GM18511 (cell line): ENCODE measurements around the gene HCRTR1.

Source experiments
- ATAC-seq: cut with Tn5 transposase; IDR thresholded peaks from one replicate; pipeline ENCODE4 v1.9.1; 2021; ENCODE audit warnings: mild to moderate bottlenecking, moderate library complexity; ENCODE audit not compliant: unreplicated experiment

HCRTR1 gene

DNA sequence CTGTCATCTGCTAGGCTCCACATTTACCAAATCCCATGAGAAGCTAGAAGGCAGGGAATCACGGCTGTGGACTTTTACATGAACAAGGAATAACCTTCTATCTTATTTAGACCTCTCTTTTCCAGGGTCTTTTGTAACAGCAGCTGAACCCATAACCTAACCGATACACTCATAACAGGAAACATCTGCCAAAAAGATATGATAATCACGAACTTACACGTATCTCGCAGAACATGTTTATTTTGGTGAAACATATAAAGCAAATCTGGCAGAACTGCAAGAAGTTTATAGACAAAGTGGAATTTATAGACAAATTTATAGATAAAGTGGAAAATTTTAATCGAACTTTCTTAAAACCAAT, 20.8 kb upstream of the HCRTR1 start:
- no peak for ATAC-seq

DNA sequence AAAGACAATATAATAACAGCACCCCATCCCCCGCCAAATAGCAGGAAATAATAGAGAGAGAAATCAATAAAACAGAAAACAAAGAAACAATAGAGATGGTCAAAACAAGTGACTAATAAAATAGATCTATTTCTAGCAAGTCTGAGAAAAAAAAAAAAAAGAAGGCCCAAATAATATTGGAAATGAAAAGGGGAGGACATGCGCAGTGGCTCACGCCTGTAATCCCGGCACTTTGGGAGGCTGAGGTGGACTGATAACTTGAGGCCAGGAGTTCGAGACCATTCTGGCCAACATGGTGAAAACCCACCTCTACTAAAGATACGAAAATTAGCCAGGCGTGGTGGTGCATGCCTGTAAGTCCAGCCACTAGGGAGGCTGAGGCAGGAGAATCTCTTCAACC, 18.5 kb upstream of the HCRTR1 start:
- ATAC-seq = no peak

DNA sequence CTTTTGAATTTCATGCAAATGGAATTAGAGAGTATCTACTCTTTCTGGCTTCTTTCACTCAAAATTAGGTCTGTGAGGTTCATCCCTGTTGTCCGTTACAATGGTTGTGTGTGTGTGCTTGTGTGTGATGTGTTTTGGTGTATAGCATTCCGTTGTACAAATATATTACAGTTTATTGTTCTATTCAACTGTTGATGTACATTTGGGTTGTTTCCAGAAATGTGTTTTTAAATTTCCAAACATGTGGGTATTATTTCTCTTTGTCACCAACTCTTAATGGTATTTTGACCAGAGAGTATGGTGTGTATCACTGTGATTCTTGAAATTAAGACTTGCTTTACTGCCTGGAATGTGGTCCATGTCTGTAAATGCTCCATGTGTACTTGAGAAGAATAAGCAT, 16.8 kb upstream of the HCRTR1 start:
- no peak for ATAC-seq

DNA sequence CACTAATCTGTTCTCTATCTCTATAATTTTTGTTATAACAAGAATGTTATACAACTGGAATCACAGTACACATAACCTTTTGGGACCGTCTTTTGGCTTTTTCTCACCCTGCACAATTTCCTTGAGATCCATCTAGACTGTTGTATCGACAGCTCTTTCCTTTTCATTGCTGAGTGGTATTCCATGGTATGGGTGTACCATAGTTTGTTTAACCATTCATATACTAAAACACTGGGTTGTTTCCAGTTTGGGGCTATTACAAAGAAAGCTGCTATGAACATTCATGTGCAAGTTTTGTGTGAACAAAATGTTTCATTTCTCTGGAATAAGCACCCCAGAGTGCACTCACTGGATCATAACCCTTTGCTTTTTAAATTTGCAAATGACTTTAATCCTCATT, 15.4 kb upstream of the HCRTR1 start:
- no peak for ATAC-seq

DNA sequence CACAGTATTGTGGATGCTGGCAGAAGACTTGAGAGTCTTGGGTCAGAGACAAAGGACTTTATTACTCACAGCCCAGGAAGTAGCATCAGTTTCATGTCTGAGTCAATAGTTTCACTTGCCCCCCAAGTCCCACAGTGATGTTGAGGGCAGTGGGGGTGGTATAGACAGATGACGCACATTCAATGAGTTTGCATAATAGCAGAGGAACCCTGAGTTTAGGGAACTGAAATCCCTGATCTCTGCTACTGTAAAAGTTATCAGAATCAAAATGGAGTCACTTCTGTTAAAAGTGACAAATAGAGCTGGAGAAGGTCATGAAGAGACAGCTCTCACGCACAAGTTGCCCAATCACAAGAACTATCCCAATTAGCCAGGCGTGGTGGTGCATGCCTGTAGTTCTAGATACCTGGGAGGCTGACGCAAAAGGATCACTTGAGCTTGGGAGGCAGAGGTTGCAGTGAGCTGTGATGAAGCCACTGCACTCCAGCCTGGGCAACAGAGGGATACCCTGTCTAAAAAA, 11.5 kb upstream of the HCRTR1 start:
- peak; percentile 96 for ATAC-seq

DNA sequence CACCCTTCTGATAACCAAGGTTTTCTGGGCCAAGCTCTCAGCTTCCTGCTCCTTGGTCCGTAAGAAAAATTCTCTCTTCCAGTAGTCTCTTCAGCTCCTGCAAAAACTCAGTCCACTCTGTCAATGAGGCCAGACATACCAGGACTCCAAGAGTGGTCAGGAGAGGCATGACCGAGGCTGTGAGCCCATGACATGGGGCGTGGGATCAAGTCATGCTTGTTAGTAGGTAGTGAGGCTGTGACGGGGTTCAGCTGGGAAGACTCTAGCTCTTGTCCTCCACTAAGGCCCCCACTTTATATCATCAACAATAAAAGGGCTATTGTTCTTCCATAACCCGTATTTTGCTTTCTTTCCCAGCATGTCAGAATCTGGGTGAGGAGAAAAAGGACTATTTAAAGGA, 10.1 kb upstream of the HCRTR1 start:
- no peak for ATAC-seq

DNA sequence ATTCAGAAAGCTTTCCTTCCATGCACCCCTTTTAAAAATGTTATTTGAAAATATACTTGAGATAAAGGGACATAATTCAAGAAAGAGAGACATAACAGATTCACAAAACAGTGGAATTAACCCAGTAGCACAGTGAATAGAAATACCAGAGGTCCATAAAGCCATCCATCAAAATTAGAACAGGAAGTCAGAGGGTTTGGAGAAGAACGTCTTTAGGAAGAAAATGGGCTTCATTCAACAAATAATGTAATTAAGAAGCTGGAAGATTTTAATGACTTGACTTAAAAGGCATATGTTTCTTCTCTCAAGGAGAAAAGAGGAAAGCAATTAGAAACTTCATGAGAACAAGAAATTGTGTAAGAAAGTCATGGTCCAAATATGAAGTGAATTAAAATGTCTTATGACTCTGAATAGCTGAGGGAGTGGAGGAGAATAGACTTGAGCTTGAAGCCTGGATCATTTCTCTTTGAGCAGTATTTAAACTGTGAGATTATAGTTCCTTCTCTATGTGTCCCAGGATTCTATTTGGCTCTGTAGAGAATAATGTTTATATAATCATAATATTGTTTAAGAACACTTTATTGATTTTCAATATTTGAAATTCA, 7.9 kb upstream of the HCRTR1 start:
- ATAC-seq = no peak

DNA sequence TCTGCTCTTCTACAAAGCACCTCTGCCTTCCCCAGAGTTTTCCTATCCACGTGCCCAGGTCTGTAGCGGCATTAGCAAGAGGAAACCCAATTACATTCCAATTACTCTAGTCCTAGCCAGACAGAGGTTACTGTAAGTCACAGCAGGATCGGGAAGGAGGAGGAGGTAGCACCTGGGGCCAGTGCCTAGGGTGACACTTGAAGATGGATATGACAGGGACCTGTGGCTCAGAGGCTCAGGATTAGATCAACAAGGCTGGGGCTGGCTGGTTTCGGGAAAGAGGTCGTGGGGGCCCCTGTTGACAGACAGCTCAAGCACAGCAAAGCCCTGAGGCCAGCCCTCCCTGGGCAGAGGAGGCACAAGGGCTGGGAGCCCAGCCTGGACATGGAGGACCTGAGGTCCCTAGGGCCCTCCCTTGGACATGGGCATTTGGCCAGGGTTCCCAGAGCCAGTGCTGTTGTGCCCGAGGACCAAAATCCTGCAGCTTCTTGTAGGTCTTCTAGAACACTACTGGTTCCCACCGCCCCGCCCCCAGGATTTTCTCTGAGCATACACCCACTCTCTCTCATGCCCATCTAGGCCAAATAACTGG, 3.0 kb upstream of the HCRTR1 start:
- ATAC-seq = no peak

DNA sequence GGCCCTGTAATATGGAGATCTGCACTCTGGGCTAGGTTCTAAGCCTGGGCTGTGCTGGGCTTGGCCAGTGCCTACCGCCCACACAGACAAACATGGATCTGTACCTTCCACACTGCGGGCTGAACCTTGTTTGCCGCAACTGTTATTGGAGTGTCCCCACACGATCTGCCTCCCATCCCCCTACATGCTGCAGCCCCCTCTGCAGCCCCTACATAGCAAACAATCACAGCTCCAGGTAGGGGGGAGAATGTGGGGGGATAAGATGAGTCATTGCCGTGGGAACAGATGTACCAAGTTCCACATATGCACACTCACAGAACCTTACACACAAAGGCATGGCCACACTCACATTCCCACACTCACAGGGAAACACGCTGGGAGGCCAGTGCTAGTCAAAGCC, 2.1 kb upstream of the HCRTR1 start:
- no peak for ATAC-seq

DNA sequence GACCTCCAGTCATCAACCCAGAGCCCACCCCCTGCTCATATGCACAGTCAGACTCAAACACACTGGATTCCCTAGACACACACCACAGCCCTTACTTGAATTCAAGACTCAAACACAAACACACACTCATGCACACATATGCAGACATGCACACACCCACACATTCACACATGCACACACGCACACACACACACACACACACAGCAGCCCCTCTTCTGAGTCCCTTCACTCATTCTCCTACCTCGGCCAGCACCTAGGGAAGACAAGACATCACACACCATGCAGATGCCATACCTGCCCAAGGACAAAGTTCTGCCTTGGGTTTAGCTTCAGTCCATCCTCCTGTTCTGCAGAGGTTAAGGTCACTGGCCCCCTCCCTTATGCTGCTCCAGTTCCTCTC, 1.6 kb upstream of the HCRTR1 start:
- ATAC-seq = no peak

DNA sequence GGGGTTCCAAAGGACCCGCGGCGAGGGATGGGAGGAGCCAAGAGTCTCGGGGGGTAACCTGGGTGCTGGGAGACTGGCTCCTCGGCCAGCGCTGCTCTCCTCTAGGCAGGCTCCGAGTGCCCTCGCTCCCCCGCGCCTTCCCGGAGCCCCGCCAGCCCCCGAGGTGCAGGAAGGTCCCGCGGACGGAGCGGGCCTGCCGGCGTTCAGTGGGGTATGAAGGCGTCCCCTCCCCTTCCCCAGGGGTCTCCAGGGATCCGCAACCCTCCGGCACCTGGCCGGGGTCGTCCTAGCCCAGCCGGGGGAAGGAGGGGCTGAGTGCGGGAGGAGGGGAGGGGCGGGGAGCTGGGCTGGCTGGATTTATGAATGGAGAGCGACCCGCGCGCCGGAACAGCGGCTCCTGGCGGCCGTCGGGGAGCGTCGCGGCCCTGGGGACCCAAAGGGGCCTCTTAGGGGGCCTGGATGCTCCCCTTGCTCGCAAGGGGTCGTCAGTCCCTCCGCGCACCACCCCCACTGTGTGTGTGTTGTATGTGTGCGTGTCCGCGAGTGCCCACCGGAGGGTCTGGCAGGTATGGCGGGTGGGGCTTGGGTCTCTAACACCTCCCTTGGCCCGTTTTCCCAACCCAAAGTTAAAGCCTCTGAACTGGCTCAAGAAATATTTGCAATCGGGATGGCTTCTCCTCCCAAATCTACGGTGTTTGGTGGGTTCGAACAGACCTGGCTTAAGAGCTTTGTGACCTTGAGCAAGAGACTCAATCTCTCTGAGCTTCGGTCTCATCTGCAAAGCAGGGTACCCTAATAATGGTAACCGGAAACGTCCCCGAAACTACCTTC, 642 bp downstream of the HCRTR1 start:
- ATAC-seq = no peak

DNA sequence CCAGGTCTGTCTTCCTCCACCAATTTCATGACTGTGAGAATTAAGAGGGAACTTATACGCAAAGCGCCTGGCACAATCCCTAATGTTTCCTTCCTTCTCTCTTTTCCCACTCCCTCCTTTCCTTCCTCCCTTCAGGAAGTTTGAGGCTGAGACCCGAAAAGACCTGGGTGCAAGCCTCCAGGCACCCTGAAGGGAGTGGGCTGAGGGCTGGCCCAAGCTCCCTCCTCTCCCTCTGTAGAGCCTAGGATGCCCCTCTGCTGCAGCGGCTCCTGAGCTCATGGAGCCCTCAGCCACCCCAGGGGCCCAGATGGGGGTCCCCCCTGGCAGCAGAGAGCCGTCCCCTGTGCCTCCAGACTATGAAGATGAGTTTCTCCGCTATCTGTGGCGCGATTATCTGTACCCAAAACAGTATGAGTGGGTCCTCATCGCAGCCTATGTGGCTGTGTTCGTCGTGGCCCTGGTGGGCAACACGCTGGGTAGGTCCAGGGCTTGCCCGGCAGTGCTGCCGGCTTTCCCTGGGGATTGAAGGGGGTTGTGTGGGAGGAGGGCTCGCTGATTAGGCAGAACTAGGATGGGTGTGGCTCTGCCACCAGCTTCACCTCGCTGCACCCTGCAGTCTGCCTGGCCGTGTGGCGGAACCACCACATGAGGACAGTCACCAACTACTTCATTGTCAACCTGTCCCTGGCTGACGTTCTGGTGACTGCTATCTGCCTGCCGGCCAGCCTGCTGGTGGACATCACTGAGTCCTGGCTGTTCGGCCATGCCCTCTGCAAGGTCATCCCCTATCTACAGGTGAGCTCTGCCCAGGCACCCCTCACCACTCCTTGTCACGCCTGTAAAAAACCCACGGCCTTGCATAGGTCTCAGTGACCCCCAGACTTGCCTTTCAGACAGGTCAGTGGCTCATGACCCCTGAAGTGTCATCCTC, 1.7 kb downstream of the HCRTR1 start:
- ATAC-seq = no peak

DNA sequence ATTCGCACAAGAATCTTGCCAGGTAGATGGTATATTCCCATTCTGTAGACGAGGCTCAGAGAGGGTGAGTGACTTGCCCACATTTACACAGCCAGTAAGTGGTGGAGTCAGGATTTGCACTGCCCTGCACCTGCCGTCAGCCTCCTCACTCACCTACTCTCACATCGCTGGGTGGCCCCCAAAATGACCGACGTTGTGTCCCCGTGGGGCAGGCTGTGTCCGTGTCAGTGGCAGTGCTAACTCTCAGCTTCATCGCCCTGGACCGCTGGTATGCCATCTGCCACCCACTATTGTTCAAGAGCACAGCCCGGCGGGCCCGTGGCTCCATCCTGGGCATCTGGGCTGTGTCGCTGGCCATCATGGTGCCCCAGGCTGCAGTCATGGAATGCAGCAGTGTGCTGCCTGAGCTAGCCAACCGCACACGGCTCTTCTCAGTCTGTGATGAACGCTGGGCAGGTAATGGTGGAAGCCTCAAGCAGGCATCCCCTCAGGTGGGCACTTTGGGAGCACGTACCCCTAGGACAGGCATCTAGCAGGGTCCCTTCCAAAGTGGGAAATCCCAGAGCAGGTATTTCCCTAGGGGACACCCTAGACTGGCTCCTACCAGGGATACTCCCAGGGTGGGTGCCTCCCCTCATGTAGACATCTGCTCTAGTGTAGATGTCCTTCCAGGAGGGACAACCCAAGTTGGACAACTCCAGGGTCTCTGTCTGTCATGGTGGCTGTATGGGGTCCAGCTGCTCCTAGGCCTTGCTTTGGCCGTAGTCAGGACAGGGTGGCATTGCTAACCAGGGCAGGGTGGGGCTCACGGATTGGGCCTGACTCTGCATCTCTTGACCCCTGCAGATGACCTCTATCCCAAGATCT, 3.4 kb downstream of the HCRTR1 start:
- ATAC-seq = no peak

DNA sequence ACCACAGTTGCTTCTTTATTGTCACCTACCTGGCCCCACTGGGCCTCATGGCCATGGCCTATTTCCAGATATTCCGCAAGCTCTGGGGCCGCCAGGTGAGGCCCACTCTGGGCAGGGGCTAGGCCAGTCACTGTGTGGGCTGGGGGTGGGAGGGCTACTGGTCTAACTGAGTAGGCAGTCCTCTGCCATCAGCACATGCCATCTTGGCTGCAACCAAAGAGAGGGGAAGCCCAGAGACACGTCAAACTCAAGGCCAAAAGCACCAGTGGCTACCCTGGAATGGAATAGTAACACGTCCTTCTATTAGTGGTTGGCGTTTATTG, 4.0 kb downstream of the HCRTR1 start:
- no peak for ATAC-seq

DNA sequence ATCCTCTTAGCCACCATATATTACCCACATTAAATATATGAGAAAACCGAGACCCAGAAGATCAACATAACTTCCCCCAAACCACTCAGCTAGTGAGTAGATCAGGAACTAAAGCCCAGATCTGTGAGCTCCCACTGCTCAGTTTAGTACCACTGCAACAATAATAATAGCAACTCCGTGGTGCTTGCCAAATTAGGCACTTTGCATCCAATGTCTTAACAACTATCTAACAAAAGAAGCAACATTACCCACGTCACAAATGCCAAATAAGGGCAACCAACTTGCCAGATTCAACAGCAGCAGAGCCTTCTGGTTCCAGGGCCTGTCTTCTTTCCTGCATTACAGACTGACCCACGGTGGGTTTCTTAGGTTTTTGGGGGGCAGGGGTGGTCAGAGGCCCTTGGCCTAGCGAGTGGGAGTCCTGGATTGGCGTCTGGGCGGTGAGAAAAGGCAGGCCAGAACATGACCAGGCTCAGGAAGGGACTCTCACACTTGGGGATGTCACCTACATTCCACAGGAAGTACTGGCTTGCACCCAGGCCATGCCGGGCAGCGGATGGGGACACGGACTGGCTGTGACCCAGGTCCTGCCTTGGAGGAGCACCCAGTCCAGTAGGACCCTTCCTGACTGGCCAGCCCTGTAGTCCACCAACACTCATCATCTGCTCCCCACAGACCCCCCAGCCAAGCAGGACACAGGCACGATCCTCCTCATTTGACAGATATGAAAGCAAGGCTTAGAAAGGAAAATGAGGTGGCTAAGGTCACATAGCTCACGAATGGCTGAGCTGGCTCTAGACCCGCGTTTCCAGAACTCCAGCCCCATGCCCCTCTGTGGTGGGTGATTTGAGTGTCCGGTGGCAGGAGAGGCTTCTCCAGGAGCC, 4.6 kb downstream of the HCRTR1 start:
- no peak for ATAC-seq

DNA sequence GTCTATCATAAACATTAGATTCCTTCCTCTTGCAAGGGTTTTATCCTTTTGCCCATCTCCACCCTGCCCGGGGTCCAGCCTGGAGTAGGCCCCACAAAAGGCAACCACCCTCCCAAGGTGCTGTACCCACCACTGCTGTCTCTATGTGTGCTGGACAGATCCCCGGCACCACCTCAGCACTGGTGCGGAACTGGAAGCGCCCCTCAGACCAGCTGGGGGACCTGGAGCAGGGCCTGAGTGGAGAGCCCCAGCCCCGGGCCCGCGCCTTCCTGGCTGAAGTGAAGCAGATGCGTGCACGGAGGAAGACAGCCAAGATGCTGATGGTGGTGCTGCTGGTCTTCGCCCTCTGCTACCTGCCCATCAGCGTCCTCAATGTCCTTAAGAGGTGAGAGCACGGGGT, 5.9 kb downstream of the HCRTR1 start:
- ATAC-seq = no peak

DNA sequence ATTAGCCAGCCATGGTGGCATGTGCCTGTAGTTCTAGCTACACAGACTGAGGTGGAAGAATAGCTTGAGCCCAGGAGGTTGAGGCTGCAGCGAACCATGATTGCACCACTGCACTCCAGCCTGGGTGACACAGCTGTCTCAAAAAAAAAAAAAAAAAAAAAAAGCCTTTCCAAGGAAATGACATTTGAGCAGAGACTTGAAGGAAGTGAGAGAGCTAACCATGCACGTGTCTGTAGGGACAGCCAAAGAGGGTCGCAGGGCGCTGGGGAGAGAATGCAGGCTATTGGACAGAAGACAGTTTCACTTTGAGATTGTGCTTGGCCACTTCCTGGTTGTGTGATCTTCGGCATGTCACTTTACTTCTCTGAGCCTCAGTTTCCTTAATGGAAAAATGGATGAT, 6.8 kb downstream of the HCRTR1 start:
- no peak for ATAC-seq

DNA sequence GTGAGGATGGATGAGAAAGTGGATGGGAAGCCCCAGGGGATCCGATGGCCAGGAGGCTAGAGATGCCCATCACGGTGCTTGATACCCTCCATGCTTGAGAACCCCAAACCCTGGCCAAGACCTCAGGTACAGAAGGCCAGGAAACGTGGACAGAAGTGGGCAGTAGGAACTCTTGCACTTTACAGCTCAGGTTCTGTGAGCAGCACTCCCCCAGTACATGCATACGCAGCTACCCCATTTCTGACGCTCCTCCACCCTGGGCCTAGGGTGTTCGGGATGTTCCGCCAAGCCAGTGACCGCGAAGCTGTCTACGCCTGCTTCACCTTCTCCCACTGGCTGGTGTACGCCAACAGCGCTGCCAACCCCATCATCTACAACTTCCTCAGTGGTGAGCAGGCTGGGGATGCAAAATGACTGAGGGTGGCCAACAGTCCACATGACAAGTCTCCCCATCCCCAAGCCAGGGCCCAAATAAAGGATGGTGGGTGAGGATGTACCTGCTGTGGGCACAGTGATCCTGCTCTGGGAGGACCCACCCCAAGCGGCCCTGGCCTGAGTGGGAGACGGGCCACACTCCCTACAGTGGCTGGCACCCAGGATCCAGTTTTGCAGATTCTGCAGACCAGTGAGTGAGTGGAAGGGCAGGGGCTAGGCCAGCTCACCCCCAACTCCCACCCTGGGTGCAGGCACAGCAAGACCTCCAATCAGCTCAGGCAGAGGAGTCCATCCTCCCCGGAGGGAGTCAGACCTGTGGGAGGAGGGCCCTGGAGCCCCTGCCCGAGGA, 7.4 kb downstream of the HCRTR1 start:
- ATAC-seq = no peak
